ENCODE results near the gene AVPR2.

AVPR2 gene

DNA sequence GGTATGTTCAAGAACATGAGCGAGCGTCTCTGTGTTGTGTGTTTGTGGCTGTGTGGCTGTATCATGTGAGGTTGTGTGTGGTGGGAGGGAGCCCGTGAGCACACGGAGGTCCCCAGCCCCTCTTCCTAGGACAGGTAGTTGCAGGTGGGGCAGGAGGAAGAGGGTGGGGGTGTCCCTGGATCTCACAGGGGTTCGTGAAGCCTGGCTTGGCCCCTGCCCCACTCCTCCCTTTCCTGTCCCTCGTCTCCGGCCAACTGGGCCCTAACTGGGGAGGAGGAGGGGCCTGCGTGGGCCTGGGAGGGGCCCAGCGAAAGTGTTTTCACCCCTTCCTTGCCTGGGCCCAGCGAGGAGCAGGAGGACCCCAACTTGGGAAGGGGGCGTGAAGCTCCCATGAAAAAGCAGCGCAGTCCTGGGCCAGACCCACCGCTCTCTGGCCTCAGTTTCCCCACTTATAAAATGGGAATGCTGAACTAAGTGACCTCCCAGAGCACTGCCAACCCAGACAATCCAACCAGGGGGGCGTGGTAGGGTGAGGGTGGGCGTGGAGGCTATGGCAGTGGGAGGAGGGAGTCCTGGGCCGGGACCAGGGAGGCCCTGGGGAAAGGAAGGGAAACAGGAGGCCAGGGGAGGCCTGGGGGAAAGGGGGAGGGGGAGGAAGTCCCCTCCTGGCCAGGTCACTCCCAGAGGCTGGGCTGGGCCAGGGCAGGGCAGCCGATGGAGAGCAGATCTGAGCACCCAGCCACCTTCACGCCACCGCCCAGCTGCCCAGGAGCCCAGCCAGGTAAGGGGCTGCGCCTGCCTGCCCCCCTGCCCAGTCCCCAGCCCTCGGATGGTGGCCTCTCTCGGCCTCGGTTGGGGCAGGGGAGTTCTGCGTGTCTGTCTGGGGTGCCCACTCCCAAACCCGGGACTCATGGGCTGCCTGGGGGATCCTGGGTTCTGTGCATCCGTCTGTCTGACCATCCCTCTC, at the start of gene AVPR2:
TSS of gene AVPR2 (plus strand) at position 683 of the 967 bp plus-strand sequence. CDS start 473 bp downstream, outside the sequence.
- no peak for DNase-seq (ENCODE audit: low read depth in 3 of 3)

DNA sequence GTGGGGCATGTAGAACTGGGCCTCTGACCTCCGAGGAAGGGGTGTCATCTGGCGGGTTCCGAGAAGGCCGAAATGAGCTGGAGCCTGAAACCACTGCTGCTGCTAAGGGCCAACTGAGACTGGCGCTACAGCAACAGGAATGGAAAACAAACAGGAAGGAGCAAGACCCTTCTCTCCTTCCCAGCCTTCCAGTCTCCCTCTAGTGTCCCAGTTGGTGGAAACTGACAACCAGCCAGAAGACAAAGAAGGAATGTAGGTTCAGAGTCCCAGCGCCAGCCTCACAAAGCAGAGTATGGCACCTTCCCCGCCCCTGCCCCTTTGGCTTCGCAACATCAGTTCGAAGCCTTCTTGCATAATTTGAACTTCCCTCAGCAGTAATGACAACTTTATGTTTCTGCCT, 49.8 kb upstream of the AVPR2 start:
- DNase-seq (ENCODE audit: low read depth in 3 of 3), result no peak

DNA sequence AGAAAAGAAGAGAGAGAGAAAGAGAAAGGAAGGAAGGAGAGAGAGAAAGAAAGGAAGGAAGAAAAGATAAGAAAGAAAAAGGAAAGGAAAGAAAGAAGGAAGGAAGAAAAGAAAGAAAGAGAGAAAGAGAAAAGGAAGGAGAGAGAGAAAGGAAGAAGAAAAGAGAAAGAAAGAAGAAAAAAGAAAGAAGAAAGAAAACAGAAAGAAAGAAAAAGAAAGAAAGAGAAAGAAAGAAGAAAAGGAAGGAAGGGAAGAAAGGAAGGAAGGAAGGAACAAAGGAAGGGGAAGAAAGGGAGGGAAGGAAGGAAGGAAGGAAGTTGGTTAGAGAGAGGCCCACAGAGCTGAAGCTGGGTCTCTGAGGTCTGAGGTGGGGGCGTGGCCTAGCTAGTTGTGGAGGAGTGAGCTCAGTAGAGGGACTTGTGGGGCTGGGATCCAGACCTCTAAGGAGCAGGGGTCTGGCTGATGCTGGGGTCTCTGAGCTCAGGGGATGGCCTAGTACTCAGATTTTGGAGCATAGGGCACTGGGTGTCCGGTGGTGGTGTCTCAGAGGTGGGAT, 47.0 kb upstream of the AVPR2 start:
- DNase-seq (ENCODE audit: low read depth in 3 of 3), result no peak

DNA sequence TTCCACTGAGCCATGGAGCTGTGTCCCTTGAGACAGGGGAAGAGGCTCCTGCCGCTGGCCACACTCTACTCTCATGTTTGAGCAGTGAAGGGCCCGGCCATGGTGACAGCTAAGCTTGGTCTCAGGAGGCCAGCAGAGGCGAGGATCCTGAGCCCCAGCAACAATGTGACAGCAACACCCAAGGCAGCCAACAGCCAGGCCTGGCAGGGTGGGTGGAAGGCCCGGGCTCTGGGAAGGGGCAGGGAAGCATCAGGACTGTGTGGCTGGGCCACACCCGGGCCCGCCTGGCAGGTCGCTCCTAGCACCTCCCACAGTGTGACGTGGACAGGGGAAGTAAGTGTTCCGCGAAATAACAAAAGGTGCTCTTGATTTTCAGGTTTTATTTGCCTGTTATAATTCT, 43.3 kb upstream of the AVPR2 start:
- no peak for DNase-seq (ENCODE audit: low read depth in 3 of 3)

DNA sequence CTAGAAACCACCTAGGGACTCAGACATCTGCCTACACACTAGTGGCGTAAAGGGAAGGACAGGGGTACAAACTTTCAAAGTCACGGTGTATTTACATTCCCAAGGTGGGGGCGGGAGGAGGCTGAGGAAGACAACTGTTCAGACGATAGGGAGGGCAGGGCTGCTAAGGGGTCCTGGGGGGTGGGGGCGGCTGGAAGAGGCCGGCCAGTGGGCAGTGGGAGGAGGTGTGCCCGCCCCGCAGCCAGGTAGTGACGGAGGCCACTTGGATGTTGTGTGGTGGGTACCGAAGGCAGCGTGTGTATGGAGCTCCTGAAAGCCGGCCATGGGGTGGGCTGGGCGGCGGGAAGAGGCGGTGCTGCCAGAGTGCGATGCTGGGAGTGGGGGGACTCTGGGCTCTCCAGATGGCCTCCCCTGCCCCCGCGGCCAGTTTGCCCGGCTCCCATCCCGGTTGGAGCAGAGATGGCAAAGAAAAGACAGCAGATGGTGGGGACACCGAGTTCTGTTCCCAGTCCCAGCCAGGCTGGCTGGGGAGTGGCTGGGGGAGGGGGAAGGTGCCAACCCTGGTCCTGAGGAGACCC, 42.7 kb upstream of the AVPR2 start:
- no peak for DNase-seq (ENCODE audit: low read depth in 3 of 3)

DNA sequence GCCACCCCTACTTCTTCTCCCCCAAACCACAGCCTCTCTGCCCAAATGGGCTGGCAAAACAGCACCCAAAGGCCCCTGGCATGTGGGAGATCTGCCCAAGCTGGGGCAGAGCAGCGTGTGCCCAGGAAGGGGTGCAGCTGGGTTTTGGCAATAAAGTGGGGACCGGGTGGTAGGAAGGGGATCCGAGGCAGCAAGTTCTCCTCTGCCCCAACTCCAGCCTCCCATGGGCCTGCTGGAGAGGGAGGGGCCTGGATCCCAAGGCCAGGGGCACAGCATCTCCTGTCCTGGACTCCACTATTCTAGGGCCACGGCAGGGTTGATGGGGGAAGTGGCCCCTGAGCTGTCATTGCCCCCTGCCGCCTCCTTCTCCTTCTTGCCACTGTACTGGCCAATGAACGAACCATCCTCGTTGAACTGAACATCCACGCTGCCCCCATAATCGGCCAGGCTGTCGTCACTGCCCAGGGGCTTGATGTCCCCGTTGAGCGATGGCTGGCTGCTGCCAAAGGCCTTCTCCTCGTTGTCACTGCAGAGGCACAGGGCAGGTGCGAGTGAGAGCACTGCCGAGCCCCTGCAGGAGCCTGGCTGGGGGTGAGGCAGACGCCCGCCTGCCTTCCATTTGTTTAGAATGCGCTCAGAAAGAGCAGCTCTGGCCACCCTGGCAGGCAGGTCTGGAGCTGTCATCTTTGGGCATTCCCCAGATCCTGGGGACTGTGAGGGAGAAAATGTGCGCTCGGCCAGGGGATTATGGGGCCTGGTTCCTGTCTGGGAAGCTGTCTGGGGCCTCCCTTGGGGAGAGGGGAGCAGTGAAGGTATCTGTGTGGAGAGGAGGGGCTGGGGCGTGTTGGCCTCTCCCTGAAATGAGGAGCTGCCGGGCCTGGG, 41.9 kb upstream of the AVPR2 start:
- no peak for DNase-seq (ENCODE audit: low read depth in 3 of 3)

DNA sequence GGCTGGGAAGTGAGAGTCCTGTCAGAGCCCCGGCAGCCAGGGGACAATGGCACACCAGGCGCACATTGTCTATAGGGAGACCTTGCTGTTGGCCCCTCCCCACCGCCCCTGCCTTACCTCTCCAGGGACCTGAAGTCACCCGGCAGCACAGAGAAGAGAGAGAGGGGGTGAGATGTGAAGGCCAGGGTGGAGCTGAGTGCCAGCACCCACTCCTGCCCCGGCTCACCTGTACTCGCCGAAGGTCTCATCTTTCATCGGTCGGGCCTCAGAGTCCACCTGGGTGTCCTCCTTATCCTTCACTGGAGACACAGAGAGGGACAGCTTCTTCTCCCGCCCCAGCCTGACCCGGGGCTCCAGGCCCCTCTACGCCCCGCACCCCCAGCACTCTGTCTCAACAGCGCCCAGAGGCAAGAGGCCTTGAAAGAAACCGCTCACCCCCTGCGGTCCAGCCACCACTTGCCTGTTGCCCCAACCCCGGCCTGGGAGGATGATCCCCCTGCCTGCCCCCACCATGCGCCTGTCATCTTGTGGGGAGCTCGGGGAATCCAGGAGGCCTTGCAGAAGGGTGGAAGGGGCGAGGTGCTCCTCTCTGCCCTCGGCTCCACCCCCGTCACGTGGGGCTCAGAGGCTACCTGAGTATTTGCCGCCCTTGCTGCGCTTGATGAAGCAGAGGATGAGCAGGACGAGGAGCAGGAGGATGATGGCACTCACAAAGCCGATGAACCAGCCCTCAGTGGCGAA, 41.1 kb upstream of the AVPR2 start:
- DNase-seq (ENCODE audit: low read depth in 3 of 3), result no peak

DNA sequence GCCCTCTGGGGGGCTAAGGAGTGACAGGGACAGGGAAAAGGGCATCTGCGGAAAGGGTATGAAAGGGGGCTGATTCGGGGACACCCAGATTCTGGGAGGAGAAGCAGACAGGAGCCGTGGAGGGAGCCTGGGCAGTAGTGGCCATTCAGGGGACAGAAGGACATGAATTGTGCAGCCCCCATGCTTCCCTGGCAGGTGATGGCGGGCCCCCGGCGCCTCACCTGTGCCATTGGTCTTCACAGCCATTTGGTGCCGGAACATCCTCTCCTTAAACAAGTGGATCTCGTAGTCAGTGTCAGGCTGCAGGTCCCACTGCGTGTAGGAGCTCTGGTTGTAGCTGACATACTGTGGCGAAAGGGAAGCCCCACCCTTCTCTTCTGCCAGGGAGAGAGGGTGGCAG, 40.4 kb upstream of the AVPR2 start:
- no peak for DNase-seq (ENCODE audit: low read depth in 3 of 3)

DNA sequence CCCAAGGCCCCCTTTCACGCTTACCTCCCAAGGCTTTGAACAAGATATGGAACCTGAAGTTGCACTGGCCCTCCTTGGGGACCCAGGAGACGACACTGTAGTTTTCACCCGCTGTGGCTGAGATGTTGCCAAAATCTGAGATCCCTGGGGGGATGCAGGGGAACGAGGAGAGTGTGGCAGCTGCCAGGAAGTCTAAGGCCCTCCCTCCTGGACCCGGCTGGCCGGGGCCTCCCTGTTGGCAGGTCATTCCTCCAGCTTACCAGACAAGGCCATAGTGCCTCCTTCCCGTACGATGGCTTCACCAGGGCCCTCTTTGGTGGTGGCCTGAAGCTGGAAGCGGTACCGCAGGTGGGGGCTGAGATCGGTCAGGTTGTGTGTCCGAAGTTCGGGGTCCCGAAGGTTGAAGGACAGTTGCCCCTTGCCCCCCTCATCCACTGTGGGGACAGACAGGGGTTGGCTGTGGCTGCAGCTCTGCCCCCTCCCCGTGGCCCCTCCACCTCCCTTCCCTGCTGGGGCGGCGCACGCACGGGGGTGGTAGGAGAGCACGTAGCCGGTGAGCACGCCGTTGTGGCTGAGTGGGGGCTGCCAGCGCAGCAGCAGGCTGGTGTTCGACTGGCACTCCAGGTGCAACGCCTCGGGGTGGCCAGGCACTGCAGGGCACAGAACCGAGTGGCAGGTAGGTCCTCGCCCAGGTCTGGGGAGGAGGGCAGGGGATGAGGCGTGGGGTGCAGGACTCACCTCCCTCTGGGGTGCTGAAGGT, 39.7 kb upstream of the AVPR2 start:
- DNase-seq (ENCODE audit: low read depth in 3 of 3), result no peak

DNA sequence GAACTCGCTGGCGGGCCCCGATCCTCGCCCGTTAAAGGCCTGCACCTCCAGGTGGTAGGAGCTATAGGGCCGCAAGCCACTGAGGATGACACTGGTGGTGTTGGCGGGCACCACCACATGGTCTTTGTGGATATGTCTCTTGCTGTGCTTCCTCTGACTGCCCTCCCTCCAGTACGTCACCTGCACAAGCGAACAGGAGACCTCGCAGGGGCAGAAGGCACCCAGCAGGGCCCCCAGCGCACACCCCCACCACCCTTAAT, 39.2 kb upstream of the AVPR2 start:
- no peak for DNase-seq (ENCODE audit: low read depth in 3 of 3)

DNA sequence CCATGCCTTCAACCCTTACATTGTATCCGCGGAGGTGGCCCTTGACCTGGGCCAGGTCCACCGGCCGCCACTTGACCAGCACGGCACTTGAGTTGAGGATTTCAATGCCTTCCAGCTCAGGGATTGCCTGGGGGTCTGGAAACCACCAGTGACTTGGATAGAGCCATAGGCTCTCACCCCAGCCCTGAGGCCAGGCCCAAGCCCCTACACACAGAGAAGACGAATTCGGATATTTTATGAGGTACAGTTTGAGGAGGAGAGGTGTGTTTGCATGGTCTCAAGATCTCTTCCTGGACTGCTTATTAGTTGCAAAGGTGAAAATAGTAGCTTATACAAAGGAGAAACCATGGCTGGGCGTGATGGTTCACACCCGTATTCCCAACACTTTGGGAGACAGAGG, 38.8 kb upstream of the AVPR2 start:
- no peak for DNase-seq (ENCODE audit: low read depth in 3 of 3)

DNA sequence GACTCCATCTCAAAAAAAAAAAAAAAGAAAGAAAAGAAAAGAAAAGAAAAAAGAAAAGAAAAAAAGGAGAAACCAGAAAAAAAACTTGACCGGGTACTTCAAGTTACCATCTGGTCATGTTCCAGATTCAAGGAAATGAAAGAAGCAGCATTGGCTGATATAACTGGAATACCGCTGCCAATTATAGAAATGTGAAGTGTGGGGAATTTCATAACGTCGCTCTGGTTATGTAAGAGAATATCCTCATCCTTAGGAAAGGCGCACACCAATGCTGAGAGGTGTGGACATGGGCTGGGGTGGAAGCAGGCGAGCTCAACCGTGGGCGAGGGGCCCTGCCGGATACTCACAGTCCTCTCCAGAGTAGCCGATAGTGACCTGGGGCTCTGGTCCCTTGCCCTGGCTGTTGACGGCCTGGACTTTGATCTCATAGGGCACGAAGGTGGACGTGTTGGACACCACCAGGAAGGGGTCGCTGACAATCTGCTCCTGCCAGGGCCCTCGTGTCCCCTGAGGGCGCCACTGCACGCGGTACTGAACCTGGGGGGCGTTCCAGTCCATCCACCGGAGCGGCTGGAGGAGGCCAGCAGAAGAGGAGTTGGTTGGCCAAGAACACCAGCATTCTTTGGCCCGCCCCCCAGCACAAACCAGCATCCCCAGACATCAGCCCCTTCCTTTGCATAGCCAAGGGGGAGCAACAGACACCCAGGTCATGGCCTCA, 38.0 kb upstream of the AVPR2 start:
- DNase-seq (ENCODE audit: low read depth in 3 of 3), result no peak

DNA sequence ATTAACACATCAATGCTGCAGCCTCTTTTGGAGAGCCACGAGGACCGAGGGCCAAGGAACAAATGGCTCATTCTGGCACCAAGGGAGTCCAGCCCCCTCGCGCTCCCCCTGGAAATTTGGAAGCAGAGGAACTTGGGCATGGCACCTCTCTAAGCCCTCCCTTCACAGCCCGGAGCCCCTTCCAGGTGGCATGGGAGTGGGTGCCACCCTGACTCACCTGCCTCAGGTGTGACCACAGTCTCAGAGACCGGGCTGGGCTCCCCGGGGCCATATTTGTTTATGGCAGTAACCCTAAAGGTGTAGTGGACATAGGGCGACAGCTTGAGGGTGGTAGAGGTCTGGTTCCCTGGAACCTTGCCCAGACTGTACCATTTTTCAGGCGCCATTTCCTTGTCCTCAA, 37.3 kb upstream of the AVPR2 start:
- no peak for DNase-seq (ENCODE audit: low read depth in 3 of 3)

DNA sequence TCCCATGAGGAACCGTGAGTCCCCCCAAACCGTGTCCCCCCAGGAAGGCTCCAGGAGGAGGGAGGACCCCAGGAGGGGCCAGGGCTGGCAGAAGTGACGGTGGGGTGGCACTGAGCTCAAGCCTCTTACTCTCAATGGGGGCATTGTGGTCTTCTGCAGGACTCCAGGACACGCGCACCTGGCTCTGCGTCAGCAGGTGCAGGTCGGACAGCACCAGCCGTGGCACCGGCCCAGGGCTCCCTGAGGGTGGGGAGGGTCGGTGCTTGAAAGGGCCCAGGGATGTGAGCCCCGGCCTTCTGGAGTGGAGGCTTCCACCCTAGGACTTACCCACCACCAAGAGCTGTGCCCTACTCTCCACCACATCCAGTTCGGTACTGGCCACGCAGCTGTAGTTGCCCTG, 36.8 kb upstream of the AVPR2 start:
- DNase-seq (ENCODE audit: low read depth in 3 of 3), result no peak

DNA sequence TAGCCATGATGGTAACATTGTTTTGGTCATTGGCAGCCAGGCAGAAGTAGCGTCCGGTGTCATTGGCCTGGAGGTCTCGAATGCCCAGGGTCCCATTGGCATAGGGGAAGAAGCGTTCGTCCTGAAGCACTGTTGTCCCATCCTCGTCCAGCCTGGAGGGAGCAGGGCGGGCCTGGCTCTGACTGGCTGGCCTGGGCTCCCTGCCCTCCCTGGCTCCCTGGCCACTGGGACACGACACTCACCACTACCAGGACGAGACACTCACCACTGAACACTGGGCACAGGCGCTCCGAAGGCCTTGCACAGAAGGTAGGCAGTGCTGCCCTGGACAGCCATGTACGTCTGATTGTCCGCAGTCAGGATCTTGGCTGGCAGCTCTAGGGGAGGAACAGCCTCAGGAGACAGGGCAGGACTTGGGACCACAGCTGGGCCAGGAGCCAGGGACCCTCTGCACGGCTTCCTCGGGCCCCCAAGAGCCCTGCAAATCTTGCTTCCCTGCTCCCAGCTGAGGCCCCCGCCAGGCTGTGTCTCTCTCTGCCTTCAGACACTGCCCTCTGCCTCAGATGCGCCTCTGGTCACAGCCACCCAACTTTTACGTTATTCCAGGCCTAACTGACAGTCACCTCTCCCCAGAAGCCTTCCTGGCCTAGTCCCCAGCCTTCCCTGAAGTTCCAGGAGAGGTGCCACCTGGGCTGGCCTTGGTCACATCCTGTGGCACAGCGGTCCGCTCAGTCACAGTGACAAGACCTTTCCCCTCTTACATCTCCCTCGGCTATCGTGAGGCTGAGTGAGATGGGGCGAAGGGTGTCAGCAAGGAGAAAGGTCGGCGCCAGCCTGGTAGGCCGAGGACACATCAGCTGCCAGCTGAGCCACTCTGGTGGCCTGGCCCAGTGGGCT, 35.6 kb upstream of the AVPR2 start:
- no peak for DNase-seq (ENCODE audit: low read depth in 3 of 3)

DNA sequence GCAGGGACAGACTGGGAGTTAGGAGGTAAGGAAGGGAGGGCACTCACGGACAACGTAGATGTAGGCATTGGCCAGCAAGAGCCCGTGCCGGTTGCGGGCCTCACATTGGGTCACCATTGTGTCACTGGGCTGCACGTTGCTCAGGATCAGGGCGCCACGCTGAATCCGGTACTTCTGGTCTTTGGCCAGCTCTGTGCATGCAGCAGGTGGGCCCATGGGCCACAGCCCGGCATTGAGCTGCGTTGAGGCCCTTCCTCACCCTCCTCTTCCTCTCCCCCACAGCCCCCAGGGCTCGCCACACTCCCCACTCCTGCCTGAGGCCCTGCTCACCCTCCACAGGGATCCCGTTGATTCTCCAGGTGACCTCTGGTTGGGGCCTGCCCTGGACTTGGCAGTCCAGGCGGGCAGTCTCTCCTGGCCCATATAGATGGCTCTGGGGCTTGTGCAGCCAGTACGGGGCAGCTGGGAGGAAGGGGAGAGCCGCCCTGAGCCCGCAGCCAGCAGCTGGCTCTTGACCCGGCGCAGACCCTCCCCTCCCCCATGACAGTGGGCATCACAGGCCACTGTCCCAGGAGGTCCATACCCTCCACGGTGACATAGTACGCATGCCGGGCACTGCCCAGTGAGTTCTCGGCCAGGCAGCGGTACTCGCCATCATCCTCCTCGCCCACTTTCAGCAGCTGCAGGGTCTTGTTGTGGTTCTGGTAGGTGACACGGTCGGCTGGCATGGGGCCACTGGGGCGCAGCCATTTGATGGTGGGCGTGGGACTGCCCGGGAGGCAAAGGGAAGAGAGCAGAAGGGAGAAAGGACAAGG, 34.8 kb upstream of the AVPR2 start:
- DNase-seq (ENCODE audit: low read depth in 3 of 3), result no peak

DNA sequence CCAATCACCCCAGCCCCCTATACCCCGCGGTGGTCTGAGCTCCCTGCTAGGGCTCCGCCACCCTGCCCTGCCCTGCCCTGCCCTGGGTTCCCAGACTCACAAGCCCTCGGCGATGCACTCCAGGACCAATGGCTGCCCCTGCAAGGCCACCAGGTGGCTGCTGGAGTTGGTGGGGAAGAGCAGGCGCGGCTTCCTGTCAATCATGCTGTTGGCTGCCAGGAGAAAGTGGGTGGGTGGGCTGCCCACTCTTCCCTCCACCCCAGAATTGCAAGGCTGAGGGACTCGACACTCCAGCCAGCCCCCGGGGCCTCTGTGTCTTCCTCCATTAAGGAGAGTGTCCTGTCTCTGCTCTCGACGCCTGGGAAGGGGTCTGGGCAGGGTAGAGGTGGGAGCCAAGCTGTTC, 34.2 kb upstream of the AVPR2 start:
- DNase-seq (ENCODE audit: low read depth in 3 of 3), result no peak

DNA sequence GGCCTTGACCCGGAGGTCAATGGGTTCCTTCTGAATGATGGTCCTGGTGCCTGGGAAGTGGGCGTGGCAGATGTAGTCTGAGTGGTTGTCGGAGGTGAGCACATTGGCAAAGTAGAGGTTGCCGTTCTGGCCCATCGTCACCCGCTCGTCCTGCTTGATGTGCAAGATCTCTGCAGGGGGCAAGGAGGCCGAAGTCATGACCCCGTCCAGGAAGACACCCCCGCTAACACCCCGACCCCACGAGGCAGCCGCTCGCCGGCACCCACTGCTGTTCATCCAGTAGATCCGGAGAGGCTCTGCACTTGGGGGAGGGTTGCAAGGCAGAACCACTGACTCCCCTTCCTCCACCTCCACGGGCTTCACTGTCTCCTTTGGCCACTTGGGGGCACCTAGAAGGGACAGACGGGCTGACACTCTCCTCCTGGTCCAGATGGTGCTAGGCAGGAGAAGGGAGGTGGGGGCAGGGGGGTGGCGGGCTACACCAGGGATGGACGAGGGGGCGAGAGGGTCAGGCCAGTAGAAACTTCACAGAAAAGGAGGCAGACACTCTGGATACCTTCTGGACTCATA, 33.6 kb upstream of the AVPR2 start:
- no peak for DNase-seq (ENCODE audit: low read depth in 3 of 3)
